HG02884 (cell line): ENCODE measurements around the gene SPATA12.

ENCODE experiments used
- ATAC-seq: cut with Tn5 transposase; IDR thresholded peaks from one replicate; pipeline ENCODE4 v1.9.1; 2021; ENCODE audit warnings: mild to moderate bottlenecking, moderate library complexity; ENCODE audit not compliant: unreplicated experiment

Gene SPATA12

GRCh38 chr3:57060089-57060821, at the start of gene SPATA12:
Gene SPATA12, plus strand, starts transcription at chr3:57060664. Its CDS starts 13,031 bp downstream, at chr3:57073695.
- no peak for ATAC-seq

GRCh38 chr3:57011022-57011421, 49.4 kb upstream of the SPATA12 start:
- ATAC-seq = no peak

GRCh38 chr3:57012847-57013246, 47.6 kb upstream of the SPATA12 start:
- no peak for ATAC-seq

- no peak for ATAC-seq
Observed at GRCh38 chr3:57015350-57015729, 45.1 kb upstream of the SPATA12 start.

- ATAC-seq = no peak
Observed at GRCh38 chr3:57015912-57016311, 44.6 kb upstream of the SPATA12 start.

GRCh38 chr3:57017459-57017845, 43.0 kb upstream of the SPATA12 start:
- ATAC-seq = no peak

- no peak for ATAC-seq
Observed at GRCh38 chr3:57018246-57018645, 42.2 kb upstream of the SPATA12 start.

- ATAC-seq = no peak
Observed at GRCh38 chr3:57019057-57019456, 41.4 kb upstream of the SPATA12 start.

- no peak for ATAC-seq
Observed at GRCh38 chr3:57025237-57025636, 35.2 kb upstream of the SPATA12 start.

- ATAC-seq = no peak
Observed at GRCh38 chr3:57026944-57027343, 33.5 kb upstream of the SPATA12 start.

- ATAC-seq = no peak
Observed at GRCh38 chr3:57029383-57029782, 31.1 kb upstream of the SPATA12 start.

GRCh38 chr3:57029924-57030323, 30.5 kb upstream of the SPATA12 start:
- no peak for ATAC-seq

GRCh38 chr3:57030721-57031120, 29.7 kb upstream of the SPATA12 start:
- no peak for ATAC-seq

GRCh38 chr3:57031631-57032541, 28.6 kb upstream of the SPATA12 start:
- no peak for ATAC-seq

GRCh38 chr3:57036952-57037351, 23.5 kb upstream of the SPATA12 start:
- no peak for ATAC-seq

- no peak for ATAC-seq
Observed at GRCh38 chr3:57038466-57039164, 21.8 kb upstream of the SPATA12 start.

- ATAC-seq = no peak
Observed at GRCh38 chr3:57041674-57042073, 18.8 kb upstream of the SPATA12 start.

GRCh38 chr3:57043518-57043917, 16.9 kb upstream of the SPATA12 start:
- ATAC-seq = no peak

GRCh38 chr3:57046101-57046765, 14.2 kb upstream of the SPATA12 start:
- no peak for ATAC-seq

GRCh38 chr3:57048052-57048671, 12.3 kb upstream of the SPATA12 start:
- no peak for ATAC-seq
